Thoracic aorta (tissue), 2 donors: Measurements from ENCODE around the gene ARHGEF6. TPM values are rescaled to one million over a fixed set of nuclear protein-coding genes. Genes with fewer than 3 reads are reported as not detected.

Source experiments
- ATAC-seq: fragments of 150-250 bp; one replicate; pipeline ENCODE4 v1.8.0; 2017; ENCODE audit warnings: low read depth; ENCODE audit not compliant: insufficient number of reproducible peaks, low FRiP score
- DNase-seq: peaks from one replicate; pipeline ENCODE4 v3.0.0-alpha.2; 2020; ENCODE audit warnings: low spot score
- H3K27ac ChIP-seq, 2 donors: fragments of 200-600 bp; sonication (generic); 1 replicate in 1 of 2; 2 replicates in 1 of 2; pipeline ENCODE4 v1.5.1; 2016; ENCODE audit warnings: mild to moderate bottlenecking in 2 of 2, moderate library complexity in 2 of 2
- H3K27me3 ChIP-seq: fragments of 200-600 bp; sonication (generic); replicated peaks from 2 replicates; pipeline ENCODE4 v1.6.0; 2016; ENCODE audit warnings: mild to moderate bottlenecking; ENCODE audit not compliant: insufficient read depth
- H3K36me3 ChIP-seq: fragments of 200-600 bp; sonication (generic); one replicate; pipeline ENCODE4 v1.5.1; 2016
- H3K4me1 ChIP-seq, 2 donors: fragments of 200-600 bp; sonication (generic); 1 replicate in 1 of 2; 2 replicates in 1 of 2; pipeline versions ENCODE4 v1.5.1 to v1.6.0; 2016; ENCODE audit warnings: low read depth in 2 of 2, mild to moderate bottlenecking in 1 of 2; ENCODE audit not compliant: control insufficient read depth in 1 of 2
- H3K4me3 ChIP-seq: fragments of 200-600 bp; sonication (generic); 2 replicates; pipeline ENCODE4 v1.5.1; 2016; ENCODE audit warnings: mild to moderate bottlenecking
- H3K9me3 ChIP-seq: fragments of 200-600 bp; sonication (generic); 2 replicates; pipeline ENCODE4 v1.5.1; 2016
- total RNA-seq, 2 donors: library from RNA; depleted of rRNA; stranded (reverse); fragments of >200 nt; gene quantifications; one replicate each; pipeline versions ENCODE4 v1.1.0 to v1.2.3, GENCODE V29; 2016
- TF ChIP-seq, protein P1 (sequence below): fragments of 200-600 bp; sonication (generic); IDR thresholded peaks from one replicate; pipeline ENCODE4 v1.5.1; 2019; ENCODE audit warnings: antibody characterized with exemption

The ARHGEF6 gene
- total RNA-seq, 2 donors from 2014 or later = 25.7 to 34.8 TPM

DNA sequence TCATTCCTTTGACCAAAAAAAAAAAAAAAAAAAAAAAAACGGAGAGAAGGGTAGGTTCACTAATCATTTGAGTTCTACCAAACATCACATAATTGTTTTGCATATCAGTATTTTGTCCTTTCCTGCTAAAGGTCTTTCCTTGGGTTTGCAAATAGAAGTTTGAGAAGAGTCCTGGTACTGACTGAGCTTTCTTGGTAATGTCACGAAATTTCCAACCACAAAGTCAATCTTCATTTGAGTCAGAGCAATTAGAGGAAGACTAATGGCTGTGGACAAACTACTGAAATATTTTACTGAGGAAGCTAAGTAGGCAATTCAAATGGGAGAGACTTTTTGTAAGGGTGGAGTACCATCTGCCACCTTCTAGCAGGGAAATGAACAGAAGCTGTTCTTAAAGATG, 154.5 kb downstream of the ARHGEF6 start:
- TF ChIP-seq, protein P1, sequence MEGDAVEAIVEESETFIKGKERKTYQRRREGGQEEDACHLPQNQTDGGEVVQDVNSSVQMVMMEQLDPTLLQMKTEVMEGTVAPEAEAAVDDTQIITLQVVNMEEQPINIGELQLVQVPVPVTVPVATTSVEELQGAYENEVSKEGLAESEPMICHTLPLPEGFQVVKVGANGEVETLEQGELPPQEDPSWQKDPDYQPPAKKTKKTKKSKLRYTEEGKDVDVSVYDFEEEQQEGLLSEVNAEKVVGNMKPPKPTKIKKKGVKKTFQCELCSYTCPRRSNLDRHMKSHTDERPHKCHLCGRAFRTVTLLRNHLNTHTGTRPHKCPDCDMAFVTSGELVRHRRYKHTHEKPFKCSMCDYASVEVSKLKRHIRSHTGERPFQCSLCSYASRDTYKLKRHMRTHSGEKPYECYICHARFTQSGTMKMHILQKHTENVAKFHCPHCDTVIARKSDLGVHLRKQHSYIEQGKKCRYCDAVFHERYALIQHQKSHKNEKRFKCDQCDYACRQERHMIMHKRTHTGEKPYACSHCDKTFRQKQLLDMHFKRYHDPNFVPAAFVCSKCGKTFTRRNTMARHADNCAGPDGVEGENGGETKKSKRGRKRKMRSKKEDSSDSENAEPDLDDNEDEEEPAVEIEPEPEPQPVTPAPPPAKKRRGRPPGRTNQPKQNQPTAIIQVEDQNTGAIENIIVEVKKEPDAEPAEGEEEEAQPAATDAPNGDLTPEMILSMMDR = no peak
- Histone ChIP-seq H3K27me3 (no peaks in the 10 kb centered on the region), H3K4me3 (no peak overlapping the region), H3K4me1 (no peaks in the 10 kb centered on the region), H3K36me3 (no peaks in the 10 kb centered on the region), H3K27ac (no peak overlapping the region), H3K9me3 (no peaks in the 10 kb centered on the region)
- ATAC-seq (no peak), DNase-seq (no peak)

GRCh38 chrX:136625246-136625645, 155.5 kb downstream of the ARHGEF6 start:
- no peak overlapping the region for H3K4me3 ChIP-seq
- H3K9me3 ChIP-seq = no peaks in the 10 kb centered on the region
- no peaks in the 10 kb centered on the region for H3K27me3 ChIP-seq
- ATAC-seq (no peak), DNase-seq (no peak)
- no peaks in the 10 kb centered on the region for H3K4me1 ChIP-seq
- H3K27ac ChIP-seq = no peak overlapping the region
- H3K36me3 ChIP-seq = no peaks in the 10 kb centered on the region
- TF ChIP-seq, protein P1 = no peak

GRCh38 chrX:136623396-136623795, 157.3 kb downstream of the ARHGEF6 start:
- no peak for ATAC-seq
- H3K4me1 ChIP-seq = no peaks in the 10 kb centered on the region
- TF ChIP-seq, protein P1 = no peak

DNA sequence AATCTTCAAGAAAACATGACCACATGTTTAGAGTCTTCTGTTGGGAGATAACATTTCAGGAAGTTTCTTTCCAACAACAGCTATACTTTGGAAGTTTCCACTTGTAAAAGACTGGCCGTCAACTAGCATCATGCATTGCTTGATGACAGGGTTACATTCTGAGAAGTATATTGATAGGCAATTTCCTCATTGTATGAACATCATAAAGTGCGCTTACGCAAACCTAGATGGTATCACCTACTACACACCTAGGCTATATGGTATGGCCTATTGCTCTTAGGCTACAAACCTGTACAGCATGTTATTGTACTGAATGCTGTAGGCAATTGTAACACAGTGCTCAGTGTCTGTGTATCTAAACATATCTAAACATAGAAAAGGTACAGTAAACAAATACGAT, 158.2 kb downstream of the ARHGEF6 start:
- no peak overlapping the region for H3K27ac ChIP-seq
- ATAC-seq (no peak), DNase-seq (no peak)
- no peaks in the 10 kb centered on the region for H3K27me3 ChIP-seq
- no peaks in the 10 kb centered on the region for H3K4me1 ChIP-seq
- H3K9me3 ChIP-seq = no peaks in the 10 kb centered on the region
- H3K4me3 ChIP-seq = no peak overlapping the region
- no peaks in the 10 kb centered on the region for H3K36me3 ChIP-seq
- TF ChIP-seq, protein P1 = no peak

More at GRCh38 chrX:136623396-136623795, 157.3 kb downstream of the ARHGEF6 start:
- Histone ChIP-seq H3K9me3 (no peaks in the 10 kb centered on the region), H3K27me3 (no peaks in the 10 kb centered on the region), H3K27ac (no peak overlapping the region), H3K36me3 (no peaks in the 10 kb centered on the region), H3K4me3 (no peak overlapping the region)
- no peak for DNase-seq

DNA sequence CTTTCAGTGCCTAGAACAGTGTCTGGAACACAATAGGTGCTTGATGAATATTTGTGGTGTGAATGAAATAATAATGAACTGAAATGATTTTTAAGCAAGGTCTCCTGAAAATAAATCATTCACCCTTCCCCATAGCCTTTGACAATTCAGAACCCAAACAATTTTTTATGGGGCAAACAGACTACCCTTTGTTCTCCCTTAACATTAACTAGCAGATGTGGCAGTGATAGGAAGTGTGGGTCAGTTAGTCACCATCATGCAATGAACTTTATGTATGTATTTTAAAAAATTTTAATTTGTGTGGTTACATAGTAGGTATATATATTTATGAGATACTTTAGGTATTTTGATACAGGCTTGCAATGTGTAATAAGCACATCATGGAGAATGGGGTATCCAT, 160.0 kb downstream of the ARHGEF6 start:
- TF ChIP-seq, protein P1 = no peak
- ATAC-seq (no peak), DNase-seq (no peak)
- Histone ChIP-seq H3K4me3 (no peak overlapping the region), H3K27me3 (no peaks in the 10 kb centered on the region), H3K27ac (no peak overlapping the region), H3K9me3 (no peaks in the 10 kb centered on the region), H3K36me3 (no peaks in the 10 kb centered on the region), H3K4me1 (no peaks in the 10 kb centered on the region)
